Measurements from ENCODE around the gene DOCK6.

DNA sequence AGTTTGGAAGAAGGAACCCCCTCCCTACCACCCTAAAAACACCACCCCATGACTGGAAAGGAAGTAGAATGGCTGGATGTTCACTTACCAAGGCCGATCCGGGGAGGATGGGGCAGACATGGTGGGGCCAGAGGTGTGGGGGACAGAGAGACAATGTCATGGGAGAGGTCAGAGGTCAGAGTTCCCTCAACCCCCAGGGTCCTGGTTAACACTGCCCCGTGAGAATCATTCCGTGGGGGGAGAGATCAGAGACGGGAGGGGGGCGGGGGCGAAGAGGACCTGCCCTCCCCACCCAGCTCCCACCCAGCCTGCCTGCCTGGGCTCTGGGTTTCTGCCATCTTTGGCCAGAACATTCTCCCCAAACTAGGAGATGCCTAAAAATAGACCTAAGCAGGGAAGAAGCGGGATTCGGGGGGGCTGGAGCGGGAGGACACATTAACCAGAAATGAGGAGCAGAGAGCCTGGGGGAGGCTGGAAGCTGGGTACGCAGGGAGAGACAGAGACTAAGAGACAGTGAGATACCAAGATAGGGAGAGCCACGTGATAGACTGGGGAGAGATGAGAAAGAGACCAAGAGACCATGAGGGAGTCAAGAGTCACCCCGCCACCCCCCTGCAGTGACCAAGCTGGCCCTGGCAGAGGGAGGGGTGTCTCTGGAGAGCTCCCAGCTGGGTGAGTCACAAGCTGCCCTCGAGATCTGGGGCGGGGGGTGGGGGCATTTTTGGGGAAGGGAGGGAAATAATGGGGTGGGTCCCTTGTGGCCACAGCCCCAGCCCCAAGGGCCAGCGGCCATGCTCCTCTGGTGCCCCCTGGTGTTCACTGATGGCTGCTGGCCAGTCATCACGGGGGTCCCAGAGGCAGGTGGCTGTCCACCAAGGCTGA is 58.9 kb downstream of the DOCK6 start:
- TF ChIP-seq NFRKB (IDR thresholded peaks at IDR 0.05) (no peak), BHLHE40 (IDR thresholded peaks at IDR 0.05; ENCODE audit: borderline replicate concordance) (no peak), TARDBP (IDR thresholded peaks at IDR 0.05) (no peak), ZNF384 (IDR thresholded peaks at IDR 0.05) (no peak), SP1 (IDR thresholded peaks at IDR 0.05) (no peak), FOXA1 (IDR thresholded peaks at IDR 0.05) (no peak), ELF4 (IDR thresholded peaks at IDR 0.05) (no peak), LEF1 (IDR thresholded peaks at IDR 0.05; ENCODE audit: borderline replicate concordance) (no peak), L3MBTL2 (conservative IDR thresholded peaks at IDR 0.05) (no peak), FOXM1 (IDR thresholded peaks at IDR 0.05; ENCODE audit: borderline replicate concordance) (no peak), SUZ12 (IDR thresholded peaks at IDR 0.05) (no peak), HDGF (IDR thresholded peaks at IDR 0.05; ENCODE audit: borderline replicate concordance) (no peak)

Measured in HEK293T (cell line).